ENCODE results near the gene LRRC4B. TPM values are rescaled to one million over a fixed set of nuclear protein-coding genes. Genes with fewer than 3 reads are reported as not detected.

The LRRC4B gene
- total and polyA plus RNA-seq, 2 donors from 2014 or later: 1.2 to 2.6 TPM

- Histone ChIP-seq H3K4me1 (ENCODE audit: control insufficient read depth in 2 of 3, insufficient read depth in 2 of 3, low read depth in 1 of 3, low read length in 3 of 3) (no peaks in the 10 kb centered on the region), H3K9ac (ENCODE audit: low read length in 3 of 3) (no peak overlapping the region), H3K36me3 (ENCODE audit: control insufficient read depth in 2 of 3, insufficient read depth in 3 of 3, low read length in 3 of 3) (no peaks in the 10 kb centered on the region), H3K27me3 (ENCODE audit: control insufficient read depth, insufficient read depth, low read length) (peaks cover 7% of the 10 kb centered on the region), H3K4me3 (ENCODE audit: low read length in 3 of 3) (no peak overlapping the region), H3K27ac (ENCODE audit: low read depth in 2 of 2, low read length in 2 of 2) (no peak overlapping the region), H3K9me3 (ENCODE audit: control insufficient read depth in 2 of 3, insufficient read depth in 1 of 3, low read length in 3 of 3) (no peaks in the 10 kb centered on the region)
- DNase-seq: peak in 2 of 5 donors; percentile 45 to 67
- intact Hi-C loops (cut with DNase I): no loop called here
- no peak for TF ChIP-seq CTCF (IDR thresholded peaks at IDR 0.05; ENCODE audit: borderline replicate concordance, extremely low read depth, insufficient read depth)
- no peak for FAIRE-seq
These were observed 77.2 kb downstream of the LRRC4B start for GRCh38 chr19:50490991-50491472.

DNA sequence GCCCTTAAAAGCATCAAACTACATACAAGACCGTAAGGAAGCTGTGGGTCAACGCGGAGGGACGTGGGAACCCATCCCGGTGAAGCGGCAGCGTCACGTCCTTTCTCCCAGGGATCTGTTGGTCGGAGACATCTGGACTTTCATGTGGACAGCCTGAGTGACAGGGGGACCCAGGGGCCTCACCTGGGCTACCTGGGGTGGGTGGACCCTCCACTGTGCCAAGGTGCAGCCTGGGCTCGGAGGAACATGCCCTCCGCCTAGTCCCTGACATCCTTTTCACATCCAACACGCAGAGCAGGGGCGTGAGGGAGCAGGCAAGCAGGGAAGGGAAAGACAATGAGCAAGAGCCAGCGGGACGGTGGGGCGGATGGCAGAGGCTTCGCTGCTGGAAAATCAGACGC, 77.8 kb downstream of the LRRC4B start:
- no peaks in the 10 kb centered on the region for H3K36me3 ChIP-seq (ENCODE audit: control insufficient read depth in 2 of 3, insufficient read depth in 3 of 3, low read length in 3 of 3)
- no peak overlapping the region for H3K27ac ChIP-seq (ENCODE audit: low read depth in 2 of 2, low read length in 2 of 2)
- H3K4me1 ChIP-seq (ENCODE audit: control insufficient read depth in 2 of 3, insufficient read depth in 2 of 3, low read depth in 1 of 3, low read length in 3 of 3): no peaks in the 10 kb centered on the region
- TF ChIP-seq CTCF (IDR thresholded peaks at IDR 0.05; ENCODE audit: borderline replicate concordance, extremely low read depth, insufficient read depth): no peak
- H3K9me3 ChIP-seq (ENCODE audit: control insufficient read depth in 2 of 3, insufficient read depth in 1 of 3, low read length in 3 of 3): no peaks in the 10 kb centered on the region
- H3K4me3 ChIP-seq (ENCODE audit: low read length in 3 of 3): no peak overlapping the region
- DNase-seq (peak in 1 of 5 donors; percentile 43), FAIRE-seq (no peak)
- intact Hi-C loops (cut with DNase I): no loop called here
- peaks cover 7% of the 10 kb centered on the region for H3K27me3 ChIP-seq (ENCODE audit: control insufficient read depth, insufficient read depth, low read length)
- no peak overlapping the region for H3K9ac ChIP-seq (ENCODE audit: low read length in 3 of 3)

GRCh38 chr19:50489461-50490011, 78.7 kb downstream of the LRRC4B start:
- TF ChIP-seq CTCF (IDR thresholded peaks at IDR 0.05; ENCODE audit: borderline replicate concordance, extremely low read depth, insufficient read depth): no peak
- DNase-seq (peak in 2 of 5 donors; percentile 40 to 66), FAIRE-seq (no peak)
- Histone ChIP-seq H3K4me3 (ENCODE audit: low read length in 3 of 3) (no peak overlapping the region), H3K9ac (ENCODE audit: low read length in 3 of 3) (no peak overlapping the region), H3K9me3 (ENCODE audit: control insufficient read depth in 2 of 3, insufficient read depth in 1 of 3, low read length in 3 of 3) (no peaks in the 10 kb centered on the region), H3K27me3 (ENCODE audit: control insufficient read depth, insufficient read depth, low read length) (peaks cover 7% of the 10 kb centered on the region), H3K4me1 (ENCODE audit: control insufficient read depth in 2 of 3, insufficient read depth in 2 of 3, low read depth in 1 of 3, low read length in 3 of 3) (no peaks in the 10 kb centered on the region), H3K27ac (ENCODE audit: low read depth in 2 of 2, low read length in 2 of 2) (no peak overlapping the region), H3K36me3 (ENCODE audit: control insufficient read depth in 2 of 3, insufficient read depth in 3 of 3, low read length in 3 of 3) (no peaks in the 10 kb centered on the region)
- intact Hi-C loops (cut with DNase I): no loop called here
